ENCODE measurements around the gene SULT1C4. TPM values are rescaled to one million over a fixed set of nuclear protein-coding genes. Genes with fewer than 3 reads are reported as not detected.

The SULT1C4 gene
- total and polyA plus RNA-seq, 5 donors = 5.2 to 23.6 (median 10.9) TPM

DNA sequence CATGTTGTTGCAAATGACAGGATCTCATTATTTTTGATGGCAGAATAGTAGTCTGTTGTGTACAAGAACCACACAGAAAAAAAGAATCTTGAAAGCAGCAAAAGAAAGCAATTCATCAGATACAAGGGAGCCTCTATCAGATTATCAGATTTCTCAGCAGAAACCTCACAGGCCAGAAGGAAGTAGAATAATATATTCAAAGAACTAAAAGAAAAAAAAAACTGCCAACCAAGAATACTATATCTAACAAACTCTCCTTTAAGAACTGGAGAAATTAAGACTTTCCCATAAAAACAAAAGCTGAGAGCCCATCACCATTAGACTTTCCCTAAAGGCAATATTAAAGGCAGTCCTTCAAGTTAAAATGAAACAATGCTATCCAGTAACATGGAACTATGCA, 15.4 kb downstream of the SULT1C4 start:
- no peak overlapping the region for H3K4me3 ChIP-seq (ENCODE audit: low read length)
- H3K4me1 ChIP-seq (ENCODE audit: control insufficient read depth, insufficient read depth, low read length) = no peaks in the 10 kb centered on the region
- intact Hi-C loops (cut with DNase I) = no loop called here
- H3K27ac ChIP-seq (ENCODE audit: low read length) = no peak overlapping the region
- ATAC-seq (no peak), DNase-seq (no peak)
- H3K9me3 ChIP-seq (ENCODE audit: control insufficient read depth, low read length) = no peaks in the 10 kb centered on the region
- no peaks in the 10 kb centered on the region for H3K27me3 ChIP-seq (ENCODE audit: control insufficient read depth, insufficient read depth)

DNA sequence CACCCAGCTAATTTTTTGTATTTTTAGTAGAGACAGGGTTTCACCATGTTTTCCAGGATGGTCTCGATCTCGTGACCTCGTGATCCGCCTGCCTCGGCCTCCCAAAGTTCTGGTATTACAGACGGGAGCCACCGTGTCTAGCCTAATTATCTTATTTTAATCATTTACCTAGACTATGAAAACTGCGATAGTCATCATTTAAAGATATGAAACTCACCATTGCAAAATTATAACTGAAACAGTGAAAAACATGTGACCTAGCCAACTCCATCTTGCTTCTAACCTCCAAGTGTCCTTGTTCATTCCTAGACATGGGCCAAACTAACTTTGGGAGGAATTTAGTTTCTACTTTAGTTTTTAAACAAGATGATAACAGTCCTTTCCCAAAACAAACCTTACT, 17.4 kb downstream of the SULT1C4 start:
- WGBS = 97% methylated on average over 8 of the region's 8 CpGs
- ATAC-seq = no peak

DNA sequence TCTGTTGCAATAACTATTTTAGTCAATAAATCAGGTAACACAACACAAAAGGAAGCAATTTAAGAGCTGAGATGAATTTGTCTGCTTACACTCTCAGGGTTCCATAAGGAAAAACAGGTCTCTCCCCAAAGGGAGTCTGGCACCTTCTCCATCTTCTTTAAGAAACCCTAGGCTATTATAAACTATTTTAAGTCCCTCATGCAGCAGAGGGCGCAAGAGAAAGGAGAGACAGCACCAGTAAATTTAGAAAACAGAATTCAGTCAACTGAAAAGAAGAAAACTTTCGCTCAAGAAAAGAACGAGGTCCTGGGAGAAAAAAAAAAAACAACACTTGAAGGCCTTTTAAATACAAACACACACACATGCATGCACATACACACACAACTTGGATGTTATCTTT, 19.1 kb downstream of the SULT1C4 start:
- no peaks in the 10 kb centered on the region for H3K4me1 ChIP-seq (ENCODE audit: control insufficient read depth, insufficient read depth, low read length)
- WGBS = 73% methylated on average over 3 of the region's 3 CpGs
- no peaks in the 10 kb centered on the region for H3K27me3 ChIP-seq (ENCODE audit: control insufficient read depth, insufficient read depth)
- no peak overlapping the region for H3K4me3 ChIP-seq (ENCODE audit: low read length)
- H3K9me3 ChIP-seq (ENCODE audit: control insufficient read depth, low read length) = peaks cover 6% of the 10 kb centered on the region
- no peak for DNase-seq
- no peak for ATAC-seq
- H3K27ac ChIP-seq (ENCODE audit: low read length) = no peak overlapping the region
- intact Hi-C loops (cut with DNase I) = no loop called here

More for the DNA sequence above, 17.4 kb downstream of the SULT1C4 start:
- no peak for DNase-seq
- Histone ChIP-seq H3K9me3 (ENCODE audit: control insufficient read depth, low read length) (peaks cover 6% of the 10 kb centered on the region), H3K4me1 (ENCODE audit: control insufficient read depth, insufficient read depth, low read length) (no peaks in the 10 kb centered on the region), H3K27me3 (ENCODE audit: control insufficient read depth, insufficient read depth) (no peaks in the 10 kb centered on the region), H3K4me3 (ENCODE audit: low read length) (no peak overlapping the region), H3K27ac (ENCODE audit: low read length) (no peak overlapping the region)
- intact Hi-C loops (cut with DNase I) = no loop called here

DNA sequence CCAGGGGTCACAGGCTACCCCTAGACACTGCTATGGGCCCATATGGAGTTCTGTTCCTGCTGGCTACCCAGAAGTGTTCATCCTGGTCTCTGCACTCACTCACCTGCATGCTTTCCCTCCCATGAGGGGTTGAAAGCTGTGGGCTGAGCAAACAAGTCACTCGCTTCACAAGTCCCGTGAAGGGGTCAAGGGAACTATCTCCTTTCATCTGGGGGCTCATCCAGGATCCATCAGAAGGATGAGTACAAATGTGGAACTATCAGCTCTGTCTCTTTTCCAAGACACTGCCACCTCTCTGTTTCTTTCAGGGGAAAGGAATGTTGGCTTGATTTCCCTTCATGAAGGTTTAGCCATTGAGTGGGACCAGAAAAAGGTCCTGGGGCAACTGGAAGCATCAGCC, 21.7 kb downstream of the SULT1C4 start:
- no peak overlapping the region for H3K4me3 ChIP-seq (ENCODE audit: low read length)
- no peak overlapping the region for H3K27ac ChIP-seq (ENCODE audit: low read length)
- DNase-seq (no peak), ATAC-seq (no peak)
- peaks cover 6% of the 10 kb centered on the region for H3K9me3 ChIP-seq (ENCODE audit: control insufficient read depth, low read length)
- H3K27me3 ChIP-seq (ENCODE audit: control insufficient read depth, insufficient read depth) = no peaks in the 10 kb centered on the region
- no peaks in the 10 kb centered on the region for H3K4me1 ChIP-seq (ENCODE audit: control insufficient read depth, insufficient read depth, low read length)
- WGBS = 98% methylated on average over 2 of the region's 2 CpGs
- intact Hi-C loops (cut with DNase I) = no loop called here

DNA sequence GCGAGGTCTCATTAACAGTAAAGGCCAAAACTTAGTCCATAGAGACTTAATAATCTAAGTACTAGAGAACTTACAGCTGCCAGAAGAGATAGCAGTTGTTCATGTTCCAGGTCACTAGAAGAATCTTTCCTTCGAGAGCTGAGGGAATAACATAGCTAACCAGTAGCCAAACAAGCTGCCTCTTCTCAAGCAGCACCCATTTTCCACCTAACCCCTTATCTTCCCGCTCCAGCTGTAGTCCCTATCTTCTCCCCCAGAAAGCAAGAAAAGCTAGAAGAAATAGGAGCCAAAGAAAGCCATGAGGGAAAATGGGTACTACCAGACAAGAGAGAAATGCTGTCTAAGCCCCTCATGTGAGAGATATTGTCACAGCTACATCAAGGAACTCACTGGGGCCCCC, 24.0 kb downstream of the SULT1C4 start:
- Histone ChIP-seq H3K27ac (ENCODE audit: low read length) (no peak overlapping the region), H3K4me1 (ENCODE audit: control insufficient read depth, insufficient read depth, low read length) (no peaks in the 10 kb centered on the region), H3K9me3 (ENCODE audit: control insufficient read depth, low read length) (peaks cover 6% of the 10 kb centered on the region), H3K27me3 (ENCODE audit: control insufficient read depth, insufficient read depth) (no peaks in the 10 kb centered on the region), H3K4me3 (ENCODE audit: low read length) (no peak overlapping the region)
- intact Hi-C loops (cut with DNase I) = no loop called here
- ATAC-seq (no peak), DNase-seq (no peak)
- 61% methylated on average over 3 of the region's 3 CpGs for WGBS

DNA sequence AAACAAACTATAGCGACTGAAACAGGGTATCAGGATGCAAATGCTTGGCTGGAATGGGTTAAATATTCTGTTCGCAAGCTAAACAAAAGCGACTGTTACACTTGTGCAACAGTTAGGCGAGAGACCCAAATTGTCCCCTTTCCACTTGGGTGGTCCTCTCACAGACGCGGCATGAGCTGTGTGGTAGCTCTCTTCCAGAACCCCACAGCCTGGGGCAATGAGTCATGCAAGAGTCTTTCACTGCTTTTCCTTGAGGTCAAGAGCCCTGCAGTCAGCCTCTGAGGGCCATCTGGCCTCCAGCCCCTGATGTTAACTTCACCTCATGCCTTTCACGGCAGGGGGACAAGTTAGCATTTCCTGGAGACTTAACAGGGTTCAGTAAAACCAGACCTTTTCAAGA, 25.7 kb downstream of the SULT1C4 start:
- WGBS = 50% methylated on average over 7 of the region's 7 CpGs
- Histone ChIP-seq H3K27ac (ENCODE audit: low read length) (no peak overlapping the region), H3K9me3 (ENCODE audit: control insufficient read depth, low read length) (peaks cover 6% of the 10 kb centered on the region), H3K4me1 (ENCODE audit: control insufficient read depth, insufficient read depth, low read length) (no peaks in the 10 kb centered on the region), H3K27me3 (ENCODE audit: control insufficient read depth, insufficient read depth) (no peaks in the 10 kb centered on the region), H3K4me3 (ENCODE audit: low read length) (no peak overlapping the region)
- ATAC-seq = no peak
- intact Hi-C loops (cut with DNase I) = no loop called here
- DNase-seq = no peak

DNA sequence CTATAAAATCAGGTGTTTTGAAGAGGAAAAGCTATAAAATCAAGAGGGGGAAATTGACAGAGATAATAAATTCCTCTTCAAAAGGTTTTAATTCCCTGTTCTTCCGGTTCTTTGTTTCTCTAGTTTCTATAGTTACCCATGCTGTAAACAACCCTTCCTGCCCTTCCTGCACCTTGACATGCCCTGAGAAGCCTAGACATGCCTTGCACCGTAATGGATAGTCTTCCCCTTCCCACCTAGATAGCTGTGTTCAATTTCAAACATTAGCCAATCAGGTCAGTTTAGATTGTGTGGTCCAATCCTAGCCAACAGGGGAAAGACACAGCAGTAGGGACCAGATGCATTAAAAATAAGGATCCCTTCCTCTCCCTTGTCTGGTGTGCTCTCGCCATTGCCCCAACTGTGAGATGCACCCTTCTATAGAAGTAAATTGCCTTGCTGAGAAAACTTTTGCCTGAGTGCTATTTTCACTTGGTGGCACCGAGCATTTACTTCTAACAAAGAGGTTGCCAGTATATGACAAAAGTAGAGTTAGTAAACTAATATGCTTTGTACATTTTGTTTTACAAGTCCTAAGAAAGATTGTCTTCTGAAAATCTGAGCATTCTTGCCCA, 27.1 kb downstream of the SULT1C4 start:
- ATAC-seq = no peak
- no peaks in the 10 kb centered on the region for H3K4me1 ChIP-seq (ENCODE audit: control insufficient read depth, insufficient read depth, low read length)
- no peak overlapping the region for H3K27ac ChIP-seq (ENCODE audit: low read length)
- intact Hi-C loops (cut with DNase I) = no loop called here
- H3K4me3 ChIP-seq (ENCODE audit: low read length) = no peak overlapping the region
- 78% methylated on average over 4 of the region's 4 CpGs for WGBS
- H3K9me3 ChIP-seq (ENCODE audit: control insufficient read depth, low read length) = no peaks in the 10 kb centered on the region
- no peaks in the 10 kb centered on the region for H3K27me3 ChIP-seq (ENCODE audit: control insufficient read depth, insufficient read depth)
- DNase-seq = no peak

DNA sequence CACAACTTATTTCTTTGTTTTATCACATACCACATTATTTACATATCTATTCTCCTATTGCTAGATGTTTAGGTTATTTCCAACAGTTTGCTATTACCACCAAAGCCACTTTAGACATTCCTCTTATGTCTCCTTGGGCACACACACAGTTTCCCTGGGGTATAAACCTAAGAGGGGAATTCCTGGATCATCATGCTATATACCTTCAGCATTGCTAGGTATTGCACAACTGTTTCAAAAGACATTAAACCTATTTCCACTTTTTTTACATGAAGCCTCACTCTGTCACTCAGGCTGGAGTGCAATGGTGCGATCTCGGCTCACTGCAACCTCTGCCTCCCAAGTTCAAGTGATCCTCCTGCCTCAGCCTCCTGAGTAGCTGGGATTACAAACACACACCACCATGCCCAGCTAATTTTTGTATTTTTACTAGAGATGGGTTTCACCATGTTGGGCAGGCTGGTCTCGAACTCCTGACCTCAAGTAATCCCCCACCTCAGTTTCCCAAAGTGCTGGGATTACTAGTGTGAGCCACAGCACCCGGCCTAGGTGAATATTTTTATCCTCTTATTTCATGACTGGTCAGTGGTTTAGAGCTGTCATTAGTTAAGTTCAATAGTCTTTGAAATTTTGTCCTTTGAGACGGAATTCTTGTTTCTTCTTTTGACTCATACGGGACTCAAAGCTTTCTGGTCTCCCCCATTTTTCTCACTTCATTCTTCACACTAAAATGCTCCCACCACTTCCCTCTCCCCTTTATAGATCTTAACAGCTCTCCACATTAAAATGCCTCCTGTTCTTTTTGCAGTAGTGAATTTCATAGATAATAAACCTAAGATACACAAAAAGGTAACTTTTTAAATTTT, 30.3 kb downstream of the SULT1C4 start:
- H3K27ac ChIP-seq (ENCODE audit: low read length) = no peak overlapping the region
- ATAC-seq (no peak), DNase-seq (no peak)
- no peak overlapping the region for H3K4me3 ChIP-seq (ENCODE audit: low read length)
- intact Hi-C loops (cut with DNase I) = no loop called here
- H3K4me1 ChIP-seq (ENCODE audit: control insufficient read depth, insufficient read depth, low read length) = no peaks in the 10 kb centered on the region
- WGBS = 90% methylated on average over 6 of the region's 6 CpGs
- H3K27me3 ChIP-seq (ENCODE audit: control insufficient read depth, insufficient read depth) = no peaks in the 10 kb centered on the region
- H3K9me3 ChIP-seq (ENCODE audit: control insufficient read depth, low read length) = no peaks in the 10 kb centered on the region

DNA sequence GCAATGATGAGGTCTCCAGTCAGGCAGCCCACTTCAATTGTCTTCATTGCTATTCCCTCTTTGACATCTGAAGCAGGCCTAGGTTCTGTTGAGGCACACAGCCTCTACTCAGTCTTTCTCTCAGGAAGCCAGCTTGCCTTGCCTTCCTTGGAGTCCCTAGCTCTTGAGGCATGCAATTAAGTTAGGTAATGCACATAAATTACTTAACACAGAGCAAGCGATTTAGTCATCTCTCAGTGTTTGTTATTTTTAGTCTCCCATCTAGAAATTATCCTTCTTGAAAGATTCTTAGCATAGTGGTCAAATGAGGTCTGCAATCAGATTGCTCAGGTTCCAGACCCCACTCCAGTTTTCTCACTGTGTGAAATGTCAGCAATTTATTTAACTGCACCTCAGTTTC, 32.0 kb downstream of the SULT1C4 start:
- H3K27ac ChIP-seq (ENCODE audit: low read length) = no peak overlapping the region
- intact Hi-C loops (cut with DNase I) = no loop called here
- WGBS = 88% methylated on average over 1 of the region's 1 CpG
- DNase-seq = no peak
- ATAC-seq = no peak
- H3K9me3 ChIP-seq (ENCODE audit: control insufficient read depth, low read length) = no peaks in the 10 kb centered on the region
- H3K27me3 ChIP-seq (ENCODE audit: control insufficient read depth, insufficient read depth) = no peaks in the 10 kb centered on the region
- no peaks in the 10 kb centered on the region for H3K4me1 ChIP-seq (ENCODE audit: control insufficient read depth, insufficient read depth, low read length)
- H3K4me3 ChIP-seq (ENCODE audit: low read length) = no peak overlapping the region

DNA sequence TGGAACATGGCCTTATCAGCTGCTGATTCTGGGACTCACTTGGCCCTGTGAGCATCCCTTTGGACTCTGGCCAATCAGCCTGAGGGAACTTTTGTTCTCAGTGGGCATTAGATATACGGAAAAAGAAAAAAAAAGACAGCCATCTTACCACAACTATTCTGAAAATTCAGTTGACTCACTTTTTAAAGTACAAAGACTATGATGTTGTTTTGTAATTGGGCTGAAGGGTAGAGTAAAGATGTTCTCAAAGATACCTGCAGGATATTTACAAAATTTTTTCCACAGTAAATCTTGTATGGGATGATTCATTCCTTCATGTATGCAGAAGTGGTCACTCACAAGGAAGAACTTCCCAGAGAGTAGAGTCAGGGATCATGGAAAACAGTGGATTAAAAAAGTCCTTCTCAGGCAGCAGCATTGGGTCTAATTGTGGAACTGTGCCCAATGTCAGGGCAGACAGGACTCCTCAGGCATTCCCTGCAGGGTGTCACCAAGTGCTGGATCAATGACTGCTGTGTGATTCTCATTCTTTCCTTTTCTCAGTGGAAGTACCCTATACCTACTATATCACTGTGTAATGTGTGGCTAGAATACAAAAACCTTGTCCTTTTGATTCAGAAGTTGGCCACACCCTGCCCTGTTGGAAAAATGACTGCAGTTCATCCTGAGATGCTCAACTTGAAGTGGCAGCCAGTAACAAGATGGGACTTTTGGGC, 35.4 kb downstream of the SULT1C4 start:
- H3K4me1 ChIP-seq (ENCODE audit: control insufficient read depth, insufficient read depth, low read length) = no peaks in the 10 kb centered on the region
- H3K4me3 ChIP-seq (ENCODE audit: low read length) = no peak overlapping the region
- no peak for ATAC-seq
- no peaks in the 10 kb centered on the region for H3K9me3 ChIP-seq (ENCODE audit: control insufficient read depth, low read length)
- 31% methylated on average over 1 of the region's 1 CpG for WGBS
- no peaks in the 10 kb centered on the region for H3K27me3 ChIP-seq (ENCODE audit: control insufficient read depth, insufficient read depth)
- intact Hi-C loops (cut with DNase I) = no loop called here
- H3K27ac ChIP-seq (ENCODE audit: low read length) = no peak overlapping the region
- no peak for DNase-seq

DNA sequence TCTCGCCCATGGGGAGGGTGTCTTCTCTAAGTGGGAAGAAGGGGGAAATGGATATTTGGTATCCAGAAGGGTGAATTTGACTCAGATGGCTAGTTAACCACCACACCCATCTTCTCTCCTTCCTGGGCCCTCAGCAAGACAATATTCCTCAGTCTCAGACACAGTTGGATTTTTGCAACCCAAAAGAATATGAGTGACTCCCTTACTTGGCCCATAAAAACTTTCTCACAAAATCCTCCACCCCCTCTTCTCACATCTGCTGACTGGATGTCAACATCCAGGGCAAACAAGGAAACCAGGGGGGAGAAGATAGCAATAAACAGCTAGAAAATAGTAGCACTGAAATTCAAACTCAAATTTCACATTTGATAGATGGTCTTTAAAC, 35.9 kb downstream of the SULT1C4 start:
- 92% methylated on average over 1 of the region's 1 CpG for WGBS
- no peak overlapping the region for H3K27ac ChIP-seq (ENCODE audit: low read length)
- intact Hi-C loops (cut with DNase I) = no loop called here

More for the DNA sequence above, 35.9 kb downstream of the SULT1C4 start:
- DNase-seq (no peak), ATAC-seq (no peak)
- no peaks in the 10 kb centered on the region for H3K9me3 ChIP-seq (ENCODE audit: control insufficient read depth, low read length)
- no peaks in the 10 kb centered on the region for H3K4me1 ChIP-seq (ENCODE audit: control insufficient read depth, insufficient read depth, low read length)
- H3K4me3 ChIP-seq (ENCODE audit: low read length) = no peak overlapping the region
- no peaks in the 10 kb centered on the region for H3K27me3 ChIP-seq (ENCODE audit: control insufficient read depth, insufficient read depth)

Measured in right cardiac atrium (tissue), 5 donors.